ENCODE data around the gene ELF1. TPM values are rescaled to one million over a fixed set of nuclear protein-coding genes. Genes with fewer than 3 reads are reported as not detected.

The ELF1 gene
- total and polyA plus RNA-seq, 2 of the 8 experiments (the other 6 are each of a cell fraction or from before 2014, with no cell fraction given), result 5.6 to 18.2 TPM

DNA sequence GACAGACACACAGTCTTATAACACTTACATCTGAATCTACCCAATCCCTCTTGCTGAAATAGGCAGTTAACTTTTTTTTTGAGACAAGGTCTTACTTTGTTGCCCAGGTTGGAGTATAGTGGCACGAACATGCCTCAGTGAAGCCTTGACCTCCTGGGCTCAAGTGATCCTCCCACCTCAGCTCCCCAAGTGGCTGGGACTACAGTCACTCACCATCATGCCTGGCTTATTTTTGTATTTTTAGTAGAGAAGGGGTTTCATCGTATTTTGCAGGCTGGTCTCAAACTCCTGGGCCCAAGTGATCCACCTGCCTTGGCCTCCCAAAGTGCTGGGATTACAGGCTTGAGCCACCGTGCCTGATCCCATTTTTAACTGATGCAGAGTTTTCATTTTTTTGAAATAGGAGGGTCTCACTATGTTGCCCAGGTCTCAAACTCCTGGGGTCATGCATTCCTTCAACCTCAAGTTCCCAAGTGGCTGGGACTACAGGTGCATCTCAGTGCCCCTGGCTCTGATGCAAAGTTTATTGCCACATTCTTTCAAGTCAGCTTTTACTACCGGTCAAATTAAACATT lies 7.6 kb downstream of the ELF1 start:
- Histone ChIP-seq H3K23me2 (ENCODE audit: low read depth, low read length) (no peaks in the 10 kb centered on the region), H2AFZ (ENCODE audit: low read length) (no peak overlapping the region), H3K9ac (replicated peaks in 1 of 4; ENCODE audit: extremely low read depth in 1 of 4, low read depth in 3 of 4, low read length in 3 of 4) (no peak overlapping the region), H2BK12ac (ENCODE audit: low read depth, low read length) (no peak overlapping the region), H2BK15ac (ENCODE audit: low read length) (no peak overlapping the region), H3K4me3 (ENCODE audit: extremely low read depth in 1 of 4, insufficient read depth in 2 of 4, low read depth in 3 of 4, low read length in 4 of 4) (no peak overlapping the region), H3K79me2 (ENCODE audit: control insufficient read depth in 1 of 2, insufficient read depth in 2 of 2, low read length in 2 of 2) (no peaks in the 10 kb centered on the region), H4K20me1 (replicated peaks in 1 of 2; ENCODE audit: control insufficient read depth in 1 of 2, insufficient read depth in 2 of 2, low read length in 2 of 2) (no peaks in the 10 kb centered on the region), H3K27ac (ENCODE audit: low read depth, low read length) (no peak overlapping the region), H3K4ac (replicated peaks; ENCODE audit: insufficient read length, low read depth, low read length) (no peak overlapping the region), H4K5ac (ENCODE audit: insufficient read length, low read depth, low read length) (no peak overlapping the region), H2BK120ac (replicated peaks; ENCODE audit: low read depth, low read length) (no peak overlapping the region), H2AK5ac (ENCODE audit: low read depth, low read length) (no peak overlapping the region), H4K8ac (ENCODE audit: extremely low read depth, insufficient read depth, low read length) (no peak overlapping the region), H3K79me1 (ENCODE audit: low read depth, low read length) (no peaks in the 10 kb centered on the region), H3K36me3 (ENCODE audit: control insufficient read depth in 2 of 4, insufficient read depth in 4 of 4, low read length in 3 of 4) (no peaks in the 10 kb centered on the region), H3K23ac (ENCODE audit: insufficient read length) (no peak overlapping the region), H3K27me3 (replicated peaks in 1 of 4; ENCODE audit: control insufficient read depth in 3 of 4, extremely low read depth in 1 of 4, insufficient read depth in 3 of 4, low read length in 3 of 4) (no peaks in the 10 kb centered on the region), H3K56ac (replicated peaks; ENCODE audit: insufficient read length, low read depth, low read length) (no peak overlapping the region), H3K9me3 (ENCODE audit: insufficient read depth in 2 of 2, low read depth in 1 of 2, low read length in 1 of 2) (no peaks in the 10 kb centered on the region), H3K14ac (ENCODE audit: insufficient read length) (no peak overlapping the region), H3K4me2 (ENCODE audit: insufficient read depth in 1 of 2, low read depth in 2 of 2, low read length in 2 of 2) (no peak overlapping the region), H4K91ac (replicated peaks; ENCODE audit: insufficient read length, low read length) (no peak overlapping the region), H3K18ac (ENCODE audit: extremely low read depth, low read length) (no peak overlapping the region), H2BK20ac (ENCODE audit: low read length) (no peak overlapping the region), H2BK5ac (ENCODE audit: low read depth, low read length) (no peak overlapping the region), H3K4me1 (replicated peaks in 1 of 4; ENCODE audit: control insufficient read depth in 3 of 4, insufficient read depth in 4 of 4, low read length in 3 of 4) (peaks cover 0 to 10% (median 1%) of the 10 kb centered on the region in 4 experiments; a peak in 4 of 7 replicates)
- WGBS, 2 experiments (ENCODE audit: extremely low coverage in 1 of 2, insufficient coverage in 1 of 2, insufficient read length in 1 of 2, insufficient replicate concordance in 2 of 2, low coverage in 1 of 2, low lambda C conversion rate in 2 of 2, missing lambda C conversion rate in 1 of 2), result 88% methylated on average over 4 of the region's 4 CpGs; no CpG with 5 or more reads in 1 of the 2 experiments
- CTCF ChIA-PET (ENCODE audit: partially characterized antibody), result interaction anchor here (0.9 to 2.7 kb wide), 2 partner anchors 8 to 19 kb away, joined by 3 to 10 read pairs; no protein-coding TSS in a partner anchor
- POLR2A ChIA-PET (ENCODE audit: partially characterized antibody), result interaction anchor here (1.8 kb wide), 1 partner anchor 18 kb away, joined by 5 read pairs; no protein-coding TSS in a partner anchor
- DNase-seq (ENCODE audit: low read depth in 1 of 2, low spot score in 2 of 2) (no peak), FAIRE-seq (no peak)
- no peak for TF ChIP-seq GTF2F1 (IDR thresholded peaks at IDR 0.05; ENCODE audit: borderline replicate concordance, low read depth, low read length)
